NCI-H2196 (cell line): ENCODE results near the gene SYNGR2.
"Not testable (repeated sequence)": the region's sequence is repeated elsewhere in the genome, so short reads cannot be mapped to it uniquely, and the experiment has no call there.

ENCODE experiments used
- DNase-seq: peaks from one replicate; lab custom pipeline; 2025; ENCODE audit not compliant: unreplicated experiment; lab: John Stamatoyannopoulos, UW

SYNGR2 gene

GRCh38 chr17:78170692-78171590, 2.6 kb downstream of the SYNGR2 start:
- no peak for DNase-seq

GRCh38 chr17:78171591-78172248, 3.3 kb downstream of the SYNGR2 start:
- DNase-seq = not testable (repeated sequence)

- peak; percentile 52 for DNase-seq
Measured at GRCh38 chr17:78172249-78173051, 4.1 kb downstream of the SYNGR2 start.

GRCh38 chr17:78173097-78173715, 4.8 kb downstream of the SYNGR2 start:
- no peak for DNase-seq

- DNase-seq = peak; percentile 98
Measured at GRCh38 chr17:78174346-78174869, 6.0 kb downstream of the SYNGR2 start.

GRCh38 chr17:78174870-78175642, 6.7 kb downstream of the SYNGR2 start:
- DNase-seq = peak; percentile 98

GRCh38 chr17:78175643-78175981, 7.2 kb downstream of the SYNGR2 start:
- DNase-seq = no peak

GRCh38 chr17:78176548-78177025, 8.2 kb downstream of the SYNGR2 start:
- DNase-seq = peak; percentile 46

GRCh38 chr17:78179372-78179771, 11.0 kb downstream of the SYNGR2 start:
- DNase-seq = no peak

GRCh38 chr17:78180083-78180482, 11.7 kb downstream of the SYNGR2 start:
- DNase-seq = no peak

GRCh38 chr17:78180508-78180907, 12.1 kb downstream of the SYNGR2 start:
- DNase-seq = no peak

- DNase-seq = no peak
Measured at GRCh38 chr17:78182504-78182903, 14.1 kb downstream of the SYNGR2 start.

GRCh38 chr17:78183916-78184315, 15.5 kb downstream of the SYNGR2 start:
- DNase-seq = no peak

GRCh38 chr17:78184351-78184750, 16.0 kb downstream of the SYNGR2 start:
- DNase-seq = no peak

- no peak for DNase-seq
Measured at GRCh38 chr17:78184868-78185267, 16.5 kb downstream of the SYNGR2 start.

- peak; percentile 64 for DNase-seq
Measured at GRCh38 chr17:78185981-78186691, 17.8 kb downstream of the SYNGR2 start.

- DNase-seq = peak; percentile 100
Measured at GRCh38 chr17:78186692-78187595, 18.6 kb downstream of the SYNGR2 start, which contains the start of the genes AFMID and TK1. TSS of gene AFMID (plus strand) at chr17:78187362. CDS start at chr17:78187371, 9 bp downstream. TSS of gene TK1 (minus strand) at chr17:78187052. CDS start at chr17:78186994, 58 bp downstream.

GRCh38 chr17:78196716-78197115, 28.3 kb downstream of the SYNGR2 start:
- DNase-seq = no peak
